Measurements from ENCODE around the gene GNB4. TPM values are rescaled to one million over a fixed set of nuclear protein-coding genes. Genes with fewer than 3 reads are reported as not detected.

Gene GNB4
- total RNA-seq, 4 donors from 2014 or later, result 74.2 to 158 (median 82.1) TPM

- H3K9me3 ChIP-seq, result no peaks in the 10 kb centered on the region
- H3K27me3 ChIP-seq, result no peaks in the 10 kb centered on the region
- WGBS, 2 donors (ENCODE audit: low coverage in 1 of 2), result 71 to 76% methylated on average over 2 of the region's 2 CpGs
- H3K4me3 ChIP-seq, result no peak overlapping the region
- no peak overlapping the region for H3K27ac ChIP-seq
- no peak for TF ChIP-seq POLR2A (IDR thresholded peaks at IDR 0.05)
- TF ChIP-seq CTCF (IDR thresholded peaks at IDR 0.05), result no peak
- no peak for TF ChIP-seq EP300 (IDR thresholded peaks at IDR 0.05)
- peaks cover 0 to 77% of the 10 kb centered on the region in 2 donors for H3K36me3 ChIP-seq
- peaks cover 0 to 19% (median 0%) of the 10 kb centered on the region in 3 donors for H3K4me1 ChIP-seq
- ATAC-seq, result no peak
Measured at GRCh38 chr3:179398574-179399231, 52.6 kb downstream of the GNB4 start.

- TF ChIP-seq POLR2A (IDR thresholded peaks at IDR 0.05) (no peak), POLR2AphosphoS5 (IDR thresholded peaks at IDR 0.05) (no peak), EP300 (IDR thresholded peaks at IDR 0.05) (no peak), CTCF (IDR thresholded peaks at IDR 0.05) (no peak)
Measured at GRCh38 chr3:179391906-179392305, 59.4 kb downstream of the GNB4 start.

GRCh38 chr3:179376474-179376873 is 74.8 kb downstream of the GNB4 start:
- ATAC-seq, result no peak
- H3K27ac ChIP-seq, result no peak overlapping the region
- whole genome bisulfite sequencing, 2 donors (ENCODE audit: low coverage in 1 of 2), result 96% methylated on average over 1 of the region's 1 CpG; no CpG with 5 or more reads in 1 of the 2 donors
- H3K4me1 ChIP-seq, result no peaks in the 10 kb centered on the region
- TF ChIP-seq CTCF (IDR thresholded peaks at IDR 0.05) (no peak), POLR2AphosphoS5 (IDR thresholded peaks at IDR 0.05) (no peak), POLR2A (IDR thresholded peaks at IDR 0.05) (no peak), EP300 (IDR thresholded peaks at IDR 0.05) (no peak)
- H3K27me3 ChIP-seq, result no peaks in the 10 kb centered on the region
- no peak overlapping the region for H3K4me3 ChIP-seq
- no peaks in the 10 kb centered on the region for H3K9me3 ChIP-seq
- peaks cover 5 to 71% of the 10 kb centered on the region in 2 donors for H3K36me3 ChIP-seq

More at GRCh38 chr3:179391906-179392305, 59.4 kb downstream of the GNB4 start:
- Histone ChIP-seq H3K36me3 (peaks cover 0 to 50% of the 10 kb centered on the region in 2 donors), H3K4me1 (peaks cover 0 to 14% (median 4%) of the 10 kb centered on the region in 3 donors), H3K27ac (peak overlapping the region in 3 of 4 donors; percentile 5 to 44 (median 19)), H3K27me3 (no peaks in the 10 kb centered on the region), H3K9me3 (no peaks in the 10 kb centered on the region), H3K4me3 (no peak overlapping the region)
- ATAC-seq, result no peak
- 75 to 83% methylated on average over 1 of the region's 1 CpG for WGBS, 2 donors (ENCODE audit: low coverage in 1 of 2)

GRCh38 chr3:179375091-179375999 is 75.9 kb downstream of the GNB4 start:
- no peak overlapping the region for H3K27ac ChIP-seq
- no peak for ATAC-seq
- H3K4me1 ChIP-seq, result no peaks in the 10 kb centered on the region
- H3K27me3 ChIP-seq, result no peaks in the 10 kb centered on the region
- 87 to 92% methylated on average over 11 to 12 of the region's 12 CpGs for WGBS, 2 donors (ENCODE audit: low coverage in 1 of 2)
- peaks cover 5 to 72% of the 10 kb centered on the region in 2 donors for H3K36me3 ChIP-seq
- no peaks in the 10 kb centered on the region for H3K9me3 ChIP-seq
- TF ChIP-seq POLR2A (IDR thresholded peaks at IDR 0.05) (no peak), CTCF (IDR thresholded peaks at IDR 0.05) (no peak), POLR2AphosphoS5 (IDR thresholded peaks at IDR 0.05) (no peak), EP300 (IDR thresholded peaks at IDR 0.05) (no peak)
- H3K4me3 ChIP-seq, result no peak overlapping the region

All from gastroesophageal sphincter (tissue), 4 donors.